GM19025 (cell line): ENCODE data around the gene CDH4.

Experiments
- ATAC-seq: cut with Tn5 transposase; IDR thresholded peaks from one replicate; pipeline ENCODE4 v1.9.1; 2021; ENCODE audit warnings: mild to moderate bottlenecking, low read depth, moderate library complexity; ENCODE audit not compliant: unreplicated experiment

Gene CDH4

DNA sequence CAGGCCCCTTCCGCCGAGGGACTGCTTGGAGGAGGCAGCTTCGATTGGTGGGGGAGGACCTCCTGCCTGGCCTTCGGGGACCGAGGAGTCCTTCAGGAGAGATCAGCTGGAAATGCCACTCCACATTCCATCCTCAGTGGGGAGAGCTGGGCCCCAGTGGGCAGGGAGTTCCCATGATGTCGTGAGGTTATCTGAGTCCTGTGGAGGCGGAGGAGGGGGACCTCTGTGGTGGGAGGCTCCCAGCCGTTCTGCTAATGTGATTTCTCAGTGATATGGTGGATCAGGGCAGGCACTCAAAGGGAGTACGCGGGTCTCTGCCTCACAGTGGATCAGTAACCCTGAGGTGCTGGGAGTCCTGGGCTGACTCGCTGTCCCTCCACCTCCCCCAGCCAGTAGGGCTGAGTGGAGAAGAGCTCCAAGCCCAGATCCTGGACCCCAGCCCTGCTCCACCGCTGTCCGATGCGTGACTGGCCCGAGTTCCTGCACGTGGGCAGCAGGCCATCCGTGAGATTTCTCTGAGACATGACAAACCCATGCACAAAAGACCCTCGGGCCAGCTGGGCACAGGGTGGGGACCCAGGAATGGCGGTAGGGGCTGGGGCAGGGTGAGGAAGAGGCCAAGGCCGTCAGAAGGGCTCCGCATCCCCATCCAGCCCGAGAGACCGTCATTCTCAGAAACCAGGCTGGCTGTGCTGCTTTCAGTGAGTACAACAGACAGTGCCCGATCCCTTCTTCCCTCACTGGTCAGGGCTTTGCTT lies 617.9 kb downstream of the CDH4 start:
- ATAC-seq, result no peak

GRCh38 chr20:61871160-61871559 lies 619.1 kb downstream of the CDH4 start:
- no peak for ATAC-seq

DNA sequence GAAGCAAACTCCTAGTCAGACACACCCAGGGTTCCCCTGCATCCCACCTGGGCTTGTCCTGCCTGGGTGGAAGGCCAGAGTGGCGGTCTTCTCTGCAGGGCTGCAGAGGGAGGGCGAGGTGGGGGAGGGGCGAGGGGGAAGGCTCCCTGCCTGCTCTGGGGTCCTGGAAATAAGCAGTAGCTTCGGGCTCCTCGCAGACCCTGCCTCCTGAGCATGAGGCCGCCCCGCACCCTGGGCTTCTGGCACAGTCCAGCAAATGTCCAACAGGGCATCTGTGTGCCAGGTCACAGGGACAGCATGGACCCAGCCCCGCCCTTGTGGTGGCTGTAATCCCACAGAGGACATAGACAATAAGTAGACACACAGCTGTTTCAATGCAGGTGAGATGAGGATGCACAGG lies 619.9 kb downstream of the CDH4 start:
- ATAC-seq, result no peak

DNA sequence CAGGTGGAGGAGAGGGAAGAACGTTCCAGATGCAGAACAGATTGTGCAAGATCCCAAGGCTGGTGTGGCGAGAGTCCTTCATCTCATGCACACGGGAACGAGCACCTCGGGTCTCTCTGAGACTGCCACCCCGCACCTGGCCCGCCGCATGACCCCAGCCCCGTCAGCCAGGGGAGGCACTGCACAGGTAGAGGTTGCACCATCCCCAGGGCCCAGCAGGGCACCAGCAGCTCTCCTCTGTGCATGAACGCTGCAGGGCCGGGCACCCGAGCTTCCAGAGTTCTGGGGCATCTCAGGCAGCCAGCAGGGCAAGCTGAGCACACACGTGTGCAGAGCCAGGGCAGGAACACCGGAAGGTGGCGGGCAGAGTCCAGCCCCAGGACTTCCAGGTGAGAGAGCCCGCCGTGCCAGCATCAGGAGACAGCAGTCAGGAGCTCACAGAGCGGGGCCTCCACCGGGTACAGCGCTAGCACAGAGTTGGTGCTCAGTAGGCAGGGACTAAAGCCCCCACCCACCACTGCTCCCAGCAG lies 620.4 kb downstream of the CDH4 start:
- ATAC-seq, result no peak

DNA sequence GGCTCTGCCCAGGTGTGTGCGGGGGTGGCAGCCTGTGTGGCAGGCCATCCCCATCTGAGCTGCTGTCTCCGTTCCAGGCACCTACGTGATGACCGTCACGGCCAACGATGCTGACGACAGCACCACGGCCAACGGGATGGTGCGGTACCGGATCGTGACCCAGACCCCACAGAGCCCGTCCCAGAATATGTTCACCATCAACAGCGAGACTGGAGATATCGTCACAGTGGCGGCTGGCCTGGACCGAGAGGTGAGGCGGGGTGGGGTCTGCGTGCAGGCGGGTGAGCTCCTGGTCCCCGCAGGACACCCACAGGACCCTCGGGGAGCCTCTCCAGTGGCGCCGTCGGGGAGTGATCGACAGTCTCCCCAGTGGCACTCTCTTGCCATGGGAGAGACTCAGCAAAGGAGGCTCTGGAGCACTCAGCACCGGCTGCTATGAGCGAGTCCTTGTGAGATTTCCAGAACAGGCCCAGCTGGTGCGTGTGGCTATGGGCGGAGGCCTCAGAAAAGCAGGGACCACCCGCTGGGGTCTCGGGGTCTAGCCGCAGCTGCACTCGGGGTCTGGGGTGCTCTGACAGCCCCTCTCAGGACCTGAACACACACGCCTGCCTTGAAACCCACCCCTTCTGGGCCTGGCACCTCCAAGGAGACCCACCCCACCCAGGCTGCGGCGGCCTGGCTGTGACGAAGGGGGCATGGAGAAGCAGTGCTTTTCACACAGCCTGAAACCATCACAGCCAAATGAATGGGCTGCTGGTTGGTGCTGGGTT lies 621.8 kb downstream of the CDH4 start:
- no peak for ATAC-seq

DNA sequence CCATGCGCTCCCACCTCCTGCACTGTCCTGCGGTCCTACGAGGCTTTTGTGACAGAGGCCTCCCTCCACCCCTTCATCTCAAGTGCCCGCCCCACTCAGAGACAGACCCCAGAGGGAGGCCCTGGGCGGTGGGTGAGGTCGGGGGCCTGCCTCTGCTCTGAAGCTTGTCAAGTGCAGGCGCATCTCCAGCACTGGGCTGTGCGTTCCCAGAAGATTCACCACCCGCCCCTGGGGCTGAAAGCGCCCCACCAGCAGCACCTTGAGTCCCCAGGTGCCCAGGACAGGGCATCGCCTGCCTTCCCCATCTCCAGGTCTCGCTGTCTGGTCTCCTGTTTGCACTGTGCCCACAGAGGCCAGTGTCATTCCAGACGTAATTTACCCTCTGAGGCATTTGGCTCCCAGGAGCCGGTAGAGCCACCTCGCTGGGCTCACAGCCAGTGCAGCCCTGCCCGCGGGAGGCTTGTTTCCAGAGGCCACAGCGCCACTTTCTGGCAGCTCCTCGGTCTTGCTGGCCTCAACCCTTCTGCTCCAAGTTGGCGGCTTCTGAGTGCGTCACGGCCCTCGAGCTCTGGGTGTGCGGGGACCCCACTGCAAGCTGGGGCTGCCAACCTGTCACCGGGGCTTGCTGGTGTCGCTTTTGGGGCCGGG lies 622.5 kb downstream of the CDH4 start:
- ATAC-seq, result no peak

- no peak for ATAC-seq
Observed at GRCh38 chr20:61875221-61875885, 623.3 kb downstream of the CDH4 start.

GRCh38 chr20:61875996-61876395 lies 623.9 kb downstream of the CDH4 start:
- no peak for ATAC-seq

DNA sequence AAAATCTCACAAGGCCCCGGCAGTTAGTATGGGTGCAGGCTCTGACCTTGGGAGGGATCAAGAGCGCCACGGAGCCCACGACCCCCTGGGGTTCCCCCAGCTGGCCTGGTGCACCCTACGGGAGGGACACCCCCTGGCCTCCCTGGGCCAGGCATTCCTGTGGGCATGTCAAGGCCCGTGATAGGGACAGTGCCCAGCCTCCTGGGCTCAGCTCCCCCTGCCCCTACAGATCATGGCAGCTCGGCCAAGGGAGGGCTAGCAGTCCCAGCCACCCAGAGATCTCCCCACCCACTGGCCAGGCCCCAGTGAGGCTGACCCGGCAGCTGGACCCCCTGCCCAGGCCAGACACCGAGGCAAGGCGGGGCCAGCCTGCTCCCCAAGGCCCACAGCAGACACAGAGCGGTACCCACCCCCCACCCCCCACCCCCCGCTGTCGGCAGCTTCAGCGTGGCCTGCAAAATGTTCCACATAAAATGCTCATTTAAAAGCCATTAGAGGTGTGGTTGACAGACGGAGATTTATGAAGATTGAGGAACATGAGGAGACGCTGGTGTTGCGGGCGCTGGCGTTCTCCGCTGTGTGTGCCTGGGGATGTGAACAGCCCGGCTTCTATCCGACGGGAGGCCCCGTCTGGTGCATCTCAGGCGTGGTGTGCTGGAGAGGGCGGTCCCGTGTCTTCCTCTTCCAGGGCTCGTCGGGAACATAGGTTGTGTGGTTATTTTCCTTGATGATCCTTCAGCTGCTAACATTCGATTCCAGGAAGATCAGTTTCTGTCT lies 625.1 kb downstream of the CDH4 start:
- ATAC-seq, result no peak

DNA sequence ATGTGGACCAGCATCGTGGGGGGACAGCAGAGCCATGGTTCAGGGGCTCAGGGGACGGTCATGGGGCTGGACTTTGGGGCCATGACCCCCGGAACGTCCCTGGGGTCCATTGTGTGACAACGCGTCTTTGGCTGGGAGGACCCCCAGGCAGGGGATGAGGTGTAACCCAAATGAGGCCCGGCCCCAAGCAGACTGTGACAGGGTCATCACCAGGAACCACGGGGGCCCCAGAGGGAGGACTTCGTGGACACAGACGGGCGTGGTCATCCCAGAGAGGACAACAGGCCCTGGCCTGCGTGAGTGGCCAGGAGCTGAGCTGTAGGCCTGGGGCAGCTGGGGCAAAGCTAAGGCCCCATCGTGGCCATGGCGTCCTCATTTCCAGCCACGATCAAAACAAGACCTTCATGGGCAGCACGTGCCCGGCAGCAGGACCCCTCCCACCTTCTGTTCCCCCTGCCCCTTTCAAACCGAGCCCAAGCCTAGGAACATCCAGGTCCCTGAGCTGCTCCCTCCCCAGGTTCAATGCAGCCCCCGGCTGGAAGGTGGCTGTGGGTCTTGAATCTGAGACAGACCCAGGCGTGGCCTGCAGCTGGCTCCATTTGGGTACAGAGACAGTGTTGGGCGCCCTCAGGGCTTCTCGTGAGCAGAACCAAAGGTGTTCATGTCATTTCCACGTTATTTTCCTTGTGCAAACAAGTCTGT lies 625.9 kb downstream of the CDH4 start:
- no peak for ATAC-seq

- ATAC-seq, result no peak
Observed at GRCh38 chr20:61878478-61879302, 626.6 kb downstream of the CDH4 start.

DNA sequence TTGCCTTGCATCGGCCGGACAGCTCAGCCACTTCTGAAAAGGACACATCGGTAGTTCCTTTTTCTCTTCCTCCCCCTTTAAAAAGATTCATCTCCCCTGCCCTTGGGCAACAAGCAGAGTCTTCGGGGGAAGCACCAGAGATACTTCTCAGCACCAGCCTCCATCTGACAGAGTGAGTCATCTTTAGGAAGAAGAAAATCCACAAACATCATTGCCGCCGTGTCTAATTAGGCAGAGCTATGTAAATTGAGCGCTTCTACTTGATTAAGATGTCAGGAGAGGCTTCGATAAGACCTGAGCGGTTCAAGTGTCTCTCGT lies 627.2 kb downstream of the CDH4 start:
- ATAC-seq, result no peak

GRCh38 chr20:61879694-61880093 lies 627.6 kb downstream of the CDH4 start:
- ATAC-seq, result no peak

DNA sequence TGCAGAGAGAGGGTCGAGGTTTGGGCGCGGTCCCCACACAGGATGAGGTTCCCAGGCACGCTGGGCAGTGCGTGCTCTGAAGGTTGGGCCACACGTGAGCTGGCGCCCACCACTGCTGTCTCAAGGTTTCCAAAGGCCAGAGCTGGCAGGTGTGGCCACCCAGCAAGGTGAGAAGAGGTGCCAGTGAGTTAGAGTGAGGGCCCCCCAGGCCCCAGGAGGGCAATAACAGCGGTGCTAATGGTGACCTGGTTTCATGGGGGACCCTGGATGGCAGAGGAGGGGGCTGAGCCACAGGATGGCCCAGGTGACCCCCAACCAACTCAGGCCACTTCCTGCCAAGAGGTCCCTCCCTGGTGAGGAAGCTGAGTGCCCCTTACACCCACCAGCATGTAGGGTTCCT lies 628.6 kb downstream of the CDH4 start:
- ATAC-seq, result no peak

DNA sequence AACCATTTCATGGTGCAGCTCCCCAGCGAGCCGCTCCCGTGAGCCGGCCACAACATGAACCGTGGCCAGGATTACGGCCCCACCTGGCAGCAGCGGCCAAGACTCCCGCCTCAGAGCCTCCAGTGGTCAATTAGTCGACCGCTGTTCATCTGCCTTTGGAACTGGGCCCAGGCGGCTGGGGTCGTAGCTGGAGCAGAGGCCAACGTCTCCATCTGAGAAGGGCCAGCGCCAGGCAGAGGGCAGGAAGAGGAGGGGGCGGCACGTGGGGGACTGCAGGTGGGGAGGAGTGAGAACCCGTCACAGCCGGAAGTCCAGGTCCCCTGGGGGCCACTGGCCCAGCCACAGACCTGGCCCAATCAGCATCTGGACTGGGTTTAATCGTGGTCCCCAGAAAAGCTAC lies 629.4 kb downstream of the CDH4 start:
- ATAC-seq, result no peak

DNA sequence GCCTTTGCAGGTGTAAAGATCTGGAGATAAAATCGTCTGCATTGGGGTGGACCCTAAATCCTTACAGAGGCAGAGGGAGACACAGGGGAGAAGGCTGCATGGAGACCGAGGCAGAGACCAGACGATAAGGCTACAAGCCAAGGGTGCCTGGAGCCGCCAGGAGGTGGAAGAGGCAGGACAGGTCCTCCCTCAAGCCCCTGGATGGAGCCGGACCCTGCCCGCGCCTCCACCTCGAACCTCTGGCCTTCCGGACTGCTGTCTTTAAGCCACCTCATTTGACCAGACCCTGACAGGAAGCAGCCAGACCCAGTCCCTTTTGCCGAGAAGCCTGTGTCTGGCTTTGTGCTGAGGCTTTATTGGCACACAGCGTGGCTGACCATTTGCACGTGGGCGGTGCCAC lies 629.8 kb downstream of the CDH4 start:
- no peak for ATAC-seq

- no peak for ATAC-seq
Observed at GRCh38 chr20:61882716-61883615, 630.9 kb downstream of the CDH4 start.
